Measurements from ENCODE around the gene CUX1. TPM values are rescaled to one million over a fixed set of nuclear protein-coding genes. Genes with fewer than 3 reads are reported as not detected.

Gene CUX1
- total and polyA plus RNA-seq, 12 donors, result 34.5 to 176 (median 145) TPM

DNA sequence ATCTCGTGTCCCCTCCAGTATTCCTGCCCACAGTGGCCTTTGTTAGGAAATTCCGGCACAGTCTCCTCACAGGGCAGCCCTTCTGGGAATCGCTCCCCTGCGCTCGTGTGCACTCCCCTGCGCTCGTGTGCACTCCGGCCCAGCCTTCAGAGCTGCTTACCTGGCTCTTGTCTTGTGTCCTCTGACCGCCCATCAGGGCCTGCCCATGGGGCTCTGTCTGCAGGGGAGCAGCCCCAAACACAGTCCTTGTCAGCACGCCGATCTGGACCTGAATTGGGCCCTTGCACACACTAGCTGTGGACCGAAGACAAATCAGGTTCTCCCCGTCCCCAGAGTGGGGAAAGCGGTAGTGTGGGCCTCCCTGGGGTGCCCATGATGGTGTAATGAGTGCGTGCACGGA lies 179.4 kb downstream of the CUX1 start:
- 92 to 95% methylated on average over 16 of the region's 16 CpGs for WGBS, 2 donors
- H3K36me3 ChIP-seq, result no peaks in the 10 kb centered on the region
- peaks cover 3 to 34% (median 15%) of the 10 kb centered on the region in 9 donors for H3K4me1 ChIP-seq
- no peak overlapping the region for H3K27ac ChIP-seq
- no peaks in the 10 kb centered on the region for H3K9me3 ChIP-seq
- TF ChIP-seq, protein P1, sequence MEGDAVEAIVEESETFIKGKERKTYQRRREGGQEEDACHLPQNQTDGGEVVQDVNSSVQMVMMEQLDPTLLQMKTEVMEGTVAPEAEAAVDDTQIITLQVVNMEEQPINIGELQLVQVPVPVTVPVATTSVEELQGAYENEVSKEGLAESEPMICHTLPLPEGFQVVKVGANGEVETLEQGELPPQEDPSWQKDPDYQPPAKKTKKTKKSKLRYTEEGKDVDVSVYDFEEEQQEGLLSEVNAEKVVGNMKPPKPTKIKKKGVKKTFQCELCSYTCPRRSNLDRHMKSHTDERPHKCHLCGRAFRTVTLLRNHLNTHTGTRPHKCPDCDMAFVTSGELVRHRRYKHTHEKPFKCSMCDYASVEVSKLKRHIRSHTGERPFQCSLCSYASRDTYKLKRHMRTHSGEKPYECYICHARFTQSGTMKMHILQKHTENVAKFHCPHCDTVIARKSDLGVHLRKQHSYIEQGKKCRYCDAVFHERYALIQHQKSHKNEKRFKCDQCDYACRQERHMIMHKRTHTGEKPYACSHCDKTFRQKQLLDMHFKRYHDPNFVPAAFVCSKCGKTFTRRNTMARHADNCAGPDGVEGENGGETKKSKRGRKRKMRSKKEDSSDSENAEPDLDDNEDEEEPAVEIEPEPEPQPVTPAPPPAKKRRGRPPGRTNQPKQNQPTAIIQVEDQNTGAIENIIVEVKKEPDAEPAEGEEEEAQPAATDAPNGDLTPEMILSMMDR (IDR thresholded peaks at IDR 0.05), result no peak
- peak in 1 of 8 donors; percentile 9 for ATAC-seq
- intact Hi-C loops (cut with DNase I), result loop anchor here in 1 of 10 donors (10.0 kb wide), 1 partner anchor 228 kb away; no protein-coding TSS in a partner anchor
- no peak for DNase-seq
- no peaks in the 10 kb centered on the region for H3K27me3 ChIP-seq
- H3K4me3 ChIP-seq, result no peak overlapping the region

DNA sequence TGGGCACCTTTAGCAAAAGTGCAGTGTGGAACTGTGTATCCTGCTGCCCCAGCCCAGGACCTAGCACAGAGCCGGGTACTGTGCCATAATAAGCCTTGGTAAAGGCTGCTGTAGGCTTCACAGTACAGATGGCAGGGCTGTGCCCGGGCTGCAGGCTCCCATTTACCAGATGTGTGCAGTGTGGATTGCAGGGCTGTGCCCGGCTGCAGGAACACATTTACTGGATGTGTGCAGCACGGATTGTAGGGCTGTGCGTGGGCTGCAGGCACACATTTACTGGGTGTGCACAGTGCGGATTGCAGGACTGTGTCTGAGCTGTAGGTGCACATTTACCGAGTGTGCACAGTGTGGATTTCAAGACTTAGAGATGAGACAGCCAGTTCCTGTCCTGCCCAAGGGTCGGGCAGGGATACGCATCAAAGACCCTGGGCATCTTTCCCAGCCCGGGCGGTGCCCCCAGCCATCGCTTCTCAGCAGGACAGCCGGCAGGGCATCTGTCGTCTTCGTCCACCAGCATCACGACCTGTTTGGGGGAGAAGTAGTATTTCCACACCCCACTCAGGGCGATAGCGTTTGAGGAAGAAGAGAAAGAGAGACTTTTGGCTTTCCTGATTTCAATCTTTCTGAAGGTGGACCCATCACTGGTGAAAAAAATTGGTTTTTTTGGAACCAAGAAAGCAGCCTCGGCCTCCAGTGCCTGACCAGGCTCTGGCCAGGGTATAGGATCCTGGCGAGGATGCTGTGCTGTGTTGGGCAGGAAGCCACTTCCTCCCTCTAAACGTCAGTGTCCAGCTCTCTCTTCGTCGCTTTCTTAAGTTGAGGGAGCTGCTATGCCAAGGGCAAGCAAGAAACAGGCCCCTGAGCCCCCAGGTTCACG lies 180.8 kb downstream of the CUX1 start:
- TF ChIP-seq, protein P1 (IDR thresholded peaks at IDR 0.05), result no peak
- H3K27ac ChIP-seq, result no peak overlapping the region
- DNase-seq (no peak), ATAC-seq (peak in 4 of 8 donors; percentile 9 to 34 (median 20))
- no peaks in the 10 kb centered on the region for H3K27me3 ChIP-seq
- WGBS, 2 donors, result 77 to 78% methylated on average over 24 of the region's 24 CpGs
- peaks cover 3 to 34% (median 15%) of the 10 kb centered on the region in 9 donors for H3K4me1 ChIP-seq
- no peaks in the 10 kb centered on the region for H3K36me3 ChIP-seq
- H3K9me3 ChIP-seq, result no peaks in the 10 kb centered on the region
- intact Hi-C loops (cut with DNase I), result loop anchor here in 1 of 10 donors (10.0 kb wide), 1 partner anchor 227 kb away; no protein-coding TSS in a partner anchor
- no peak overlapping the region for H3K4me3 ChIP-seq

DNA sequence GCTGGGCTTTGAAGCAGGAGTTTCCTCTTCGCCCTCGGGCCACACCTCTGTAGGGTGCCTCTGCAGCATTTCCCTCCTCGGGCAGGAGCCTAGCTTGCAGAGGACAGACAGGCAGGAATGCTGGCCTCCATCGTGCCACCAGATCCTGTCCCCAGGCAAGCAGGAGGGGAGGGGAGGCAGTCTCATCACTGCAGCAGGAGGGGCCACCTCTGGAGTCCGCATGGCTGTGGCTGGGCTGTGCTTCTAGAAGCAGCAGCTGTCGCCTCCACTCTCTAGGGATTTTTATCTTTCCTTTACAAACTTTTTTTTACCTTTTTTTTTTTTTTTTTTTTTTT lies 181.4 kb downstream of the CUX1 start:
- Histone ChIP-seq H3K36me3 (no peaks in the 10 kb centered on the region), H3K4me3 (no peak overlapping the region), H3K27me3 (no peaks in the 10 kb centered on the region), H3K4me1 (peaks cover 3 to 34% (median 15%) of the 10 kb centered on the region in 9 donors), H3K27ac (no peak overlapping the region), H3K9me3 (no peaks in the 10 kb centered on the region)
- intact Hi-C loops (cut with DNase I), result loop anchor here in 1 of 10 donors (10.0 kb wide), 1 partner anchor 226 kb away; no protein-coding TSS in a partner anchor
- 43 to 51% methylated on average over 6 of the region's 6 CpGs for whole genome bisulfite sequencing, 2 donors
- TF ChIP-seq, protein P1 (IDR thresholded peaks at IDR 0.05), result no peak
- ATAC-seq, result peak in 2 of 8 donors; percentile 20 to 42
- DNase-seq, result no peak

DNA sequence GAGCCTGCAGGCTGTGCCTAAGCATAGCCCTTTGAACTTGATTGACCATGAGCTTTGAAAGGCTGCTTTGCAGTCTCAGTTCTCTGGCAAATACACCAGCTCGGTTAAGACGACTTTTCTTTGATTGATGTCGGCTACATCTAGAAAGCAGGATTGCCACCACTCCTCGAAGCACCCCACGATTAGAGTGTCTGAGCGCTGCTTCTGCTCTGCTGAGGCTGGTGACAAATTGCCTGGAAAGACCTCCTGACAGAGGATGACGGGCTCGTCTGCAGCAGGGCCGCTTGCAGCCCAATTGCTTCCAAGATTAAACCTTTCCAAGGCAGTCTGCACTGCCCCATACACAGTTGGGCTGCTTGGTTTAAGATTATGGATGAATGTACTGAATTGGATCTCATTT lies 182.0 kb downstream of the CUX1 start:
- Histone ChIP-seq H3K9me3 (no peaks in the 10 kb centered on the region), H3K27me3 (no peaks in the 10 kb centered on the region), H3K36me3 (no peaks in the 10 kb centered on the region), H3K27ac (no peak overlapping the region), H3K4me3 (no peak overlapping the region), H3K4me1 (peaks cover 3 to 34% (median 15%) of the 10 kb centered on the region in 9 donors)
- ATAC-seq, result no peak
- WGBS, 2 donors, result 79 to 83% methylated on average over 9 of the region's 9 CpGs
- intact Hi-C loops (cut with DNase I), result loop anchor here in 1 of 10 donors (10.0 kb wide), 1 partner anchor 225 kb away; no protein-coding TSS in a partner anchor
- TF ChIP-seq, protein P1 (IDR thresholded peaks at IDR 0.05), result no peak
- no peak for DNase-seq

Measured in heart right ventricle (tissue), 16 donors.